Adrenal gland (tissue), 5 donors: ENCODE data around the gene POU4F3.

Experiments
- CTCF ChIP-seq, 6 experiments: fragments of 450-650 bp in 4 of 6; fragments of 200-600 bp in 2 of 6; sonication (generic) in 1 of 6; IDR thresholded peaks; 1 replicate in 5 of 6; 2 replicates in 1 of 6; pipeline versions ENCODE4 v1.5.1 to v1.8.0; 2016 to 2021; ENCODE audit warnings: antibody characterized with exemption in 6 of 6, mild to moderate bottlenecking in 2 of 6, moderate library complexity in 1 of 6
- POLR2A ChIP-seq, 2 donors: fragments of 450-650 bp; IDR thresholded peaks; one replicate each; pipeline ENCODE4 v1.6.1; 2017; ENCODE audit warnings: antibody characterized with exemption in 2 of 2, mild to moderate bottlenecking in 2 of 2, moderate library complexity in 1 of 2
- donor health status: DM: no; HTN: no; CAD: no.

GRCh38 chr5:146366904-146367303, 28.3 kb downstream of the POU4F3 start:
- TF ChIP-seq CTCF (IDR thresholded peaks at IDR 0.05) (no peak), POLR2A (IDR thresholded peaks at IDR 0.05) (no peak)
